ENCODE measurements around the gene MEX3D.

DNA sequence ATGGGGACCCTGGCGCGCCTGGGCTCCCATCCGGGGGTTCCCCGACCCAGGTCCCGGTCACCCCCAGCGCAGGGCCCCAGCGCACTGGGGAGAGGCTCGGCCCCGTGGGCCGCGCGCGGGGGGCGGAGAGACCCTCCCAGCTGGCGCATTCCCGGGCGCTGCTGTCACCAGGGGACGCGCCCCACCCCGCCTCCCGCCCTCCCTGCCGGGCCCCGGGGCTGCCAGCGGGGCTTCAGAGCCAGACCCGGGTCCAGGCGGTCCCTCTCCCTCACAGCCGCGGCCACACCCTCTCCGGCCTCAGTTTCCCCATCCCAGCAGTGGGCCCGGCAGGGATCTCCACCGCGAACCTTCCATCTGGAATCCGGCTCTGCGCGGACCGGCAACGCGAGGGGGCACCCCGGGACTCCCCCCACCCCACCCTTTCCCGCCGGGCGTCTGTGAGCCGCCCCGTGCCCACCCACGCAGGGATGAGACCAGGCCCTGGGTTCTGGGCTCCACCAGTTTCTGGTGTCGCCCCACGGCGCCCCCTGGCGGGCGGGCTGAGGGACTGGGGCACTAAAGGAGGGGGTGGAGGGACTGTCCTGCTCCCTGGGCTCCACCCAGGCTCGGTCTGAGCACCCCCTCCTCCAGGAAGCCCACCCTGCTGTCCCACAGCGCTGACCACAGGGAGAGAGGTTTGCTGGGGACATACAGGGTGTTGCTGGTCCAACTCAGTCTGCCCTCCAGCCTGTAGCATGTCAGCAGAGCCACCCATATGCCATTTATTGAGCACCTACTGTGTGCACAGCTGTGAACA is 54.4 kb downstream of the MEX3D start:
- TF ChIP-seq POLR2AphosphoS5 (IDR thresholded peaks at IDR 0.05; ENCODE audit: low read depth, low read length) (no peak), POLR2A (IDR thresholded peaks at IDR 0.05; ENCODE audit: low read depth, low read length) (no peak), PAX5 (IDR thresholded peaks at IDR 0.05; ENCODE audit: insufficient read depth, low read length, severe bottlenecking) (no peak), SPI1 (IDR thresholded peaks at IDR 0.05; ENCODE audit: low read depth, low read length) (no peak), TAF1 (IDR thresholded peaks at IDR 0.05; ENCODE audit: low read depth, low read length) (no peak)
